Measurements from ENCODE around the gene GIGYF1.
"Not testable (repeated sequence)": the region's sequence is repeated elsewhere in the genome, so short reads cannot be mapped to it uniquely, and the experiment has no call there.

GIGYF1 gene

GRCh38 chr7:100726996-100727761 lies 33.1 kb upstream of the GIGYF1 start:
- no peak for TF ChIP-seq CTCF (conservative IDR thresholded peaks at IDR 0.05)
- no peak overlapping the region for H3K27ac ChIP-seq

- H3K27ac ChIP-seq: not testable (repeated sequence)
Observed at GRCh38 chr7:100724364-100724763, 30.3 kb upstream of the GIGYF1 start.

DNA sequence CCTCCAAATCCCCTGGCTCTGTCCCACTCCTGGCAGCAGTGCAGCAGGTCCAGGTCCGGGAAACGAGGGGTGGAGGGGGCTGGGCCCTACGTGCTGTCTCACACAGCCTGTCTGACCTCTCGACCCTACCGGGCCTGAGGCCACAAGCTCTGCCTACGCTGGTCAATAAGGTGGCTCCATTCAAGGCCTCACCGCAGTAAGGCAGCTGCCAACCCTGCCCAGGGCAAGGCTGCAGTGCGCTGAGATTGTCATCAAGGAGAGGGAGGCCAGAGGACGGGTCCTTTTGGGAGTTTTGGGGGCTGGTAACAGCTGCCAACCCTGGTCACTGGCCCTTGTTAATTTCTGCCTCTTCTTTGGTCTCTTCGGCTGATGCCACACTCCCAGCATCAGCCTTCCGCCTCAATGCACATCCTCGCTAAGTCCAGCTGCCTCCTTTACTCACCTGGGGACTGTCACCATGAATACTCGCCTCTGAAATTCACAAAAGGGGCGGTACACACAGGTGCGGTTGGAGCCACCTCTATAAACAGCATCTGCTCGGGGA lies 29.8 kb upstream of the GIGYF1 start:
- no peak for TF ChIP-seq CTCF (conservative IDR thresholded peaks at IDR 0.05)
- H3K27ac ChIP-seq: no peak overlapping the region

DNA sequence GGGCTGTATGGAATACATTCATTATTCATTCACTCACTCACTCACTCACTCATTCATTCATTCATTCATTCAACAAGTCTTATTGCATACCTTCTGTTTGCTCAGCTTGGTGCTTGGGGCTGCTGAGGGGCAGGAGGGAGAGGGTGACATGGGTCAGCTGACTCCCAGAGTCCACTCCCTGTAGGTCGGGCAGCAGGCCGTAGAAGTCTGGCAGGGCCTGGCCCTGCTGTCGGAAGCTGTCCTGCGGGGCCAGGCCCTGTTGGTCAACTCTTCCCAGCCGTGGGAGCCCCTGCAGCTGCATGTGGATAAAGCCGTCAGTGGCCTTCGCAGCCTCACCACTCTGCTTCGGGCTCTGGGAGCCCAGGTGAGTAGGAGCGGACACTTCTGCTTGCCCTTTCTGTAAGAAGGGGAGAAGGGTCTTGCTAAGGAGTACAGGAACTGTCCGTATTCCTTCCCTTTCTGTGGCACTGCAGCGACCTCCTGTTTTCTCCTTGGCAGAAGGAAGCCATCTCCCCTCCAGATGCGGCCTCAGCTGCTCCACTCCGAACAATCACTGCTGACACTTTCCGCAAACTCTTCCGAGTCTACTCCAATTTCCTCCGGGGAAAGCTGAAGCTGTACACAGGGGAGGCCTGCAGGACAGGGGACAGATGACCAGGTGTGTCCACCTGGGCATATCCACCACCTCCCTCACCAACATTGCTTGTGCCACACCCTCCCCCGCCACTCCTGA lies 28.6 kb upstream of the GIGYF1 start:
- TF ChIP-seq CTCF (conservative IDR thresholded peaks at IDR 0.05): no peak

DNA sequence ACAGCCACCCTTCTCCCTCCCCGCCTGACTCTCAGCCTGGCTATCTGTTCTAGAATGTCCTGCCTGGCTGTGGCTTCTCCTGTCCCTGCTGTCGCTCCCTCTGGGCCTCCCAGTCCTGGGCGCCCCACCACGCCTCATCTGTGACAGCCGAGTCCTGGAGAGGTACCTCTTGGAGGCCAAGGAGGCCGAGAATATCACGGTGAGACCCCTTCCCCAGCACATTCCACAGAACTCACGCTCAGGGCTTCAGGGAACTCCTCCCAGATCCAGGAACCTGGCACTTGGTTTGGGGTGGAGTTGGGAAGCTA lies 27.4 kb upstream of the GIGYF1 start:
- TF ChIP-seq CTCF (conservative IDR thresholded peaks at IDR 0.05): no peak
- no peak overlapping the region for H3K27ac ChIP-seq

More for the DNA sequence above, 28.6 kb upstream of the GIGYF1 start:
- no peak overlapping the region for H3K27ac ChIP-seq

- TF ChIP-seq CTCF (conservative IDR thresholded peaks at IDR 0.05): no peak
- no peak overlapping the region for H3K27ac ChIP-seq
Observed at GRCh38 chr7:100720671-100721504, 26.8 kb upstream of the GIGYF1 start.

DNA sequence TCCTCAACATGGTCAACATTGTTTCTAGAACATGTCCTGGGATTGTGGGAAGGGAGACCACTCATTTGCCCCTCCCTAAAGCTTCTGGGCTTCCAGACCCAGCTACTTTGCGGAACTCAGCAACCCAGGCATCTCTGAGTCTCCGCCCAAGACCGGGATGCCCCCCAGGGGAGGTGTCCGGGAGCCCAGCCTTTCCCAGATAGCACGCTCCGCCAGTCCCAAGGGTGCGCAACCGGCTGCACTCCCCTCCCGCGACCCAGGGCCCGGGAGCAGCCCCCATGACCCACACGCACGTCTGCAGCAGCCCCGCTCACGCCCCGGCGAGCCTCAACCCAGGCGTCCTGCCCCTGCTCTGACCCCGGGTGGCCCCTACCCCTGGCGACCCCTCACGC lies 26.2 kb upstream of the GIGYF1 start, which contains the start of gene EPO:
TSS of gene EPO (plus strand) at position 190 of the 392 bp plus-strand sequence. CDS start 513 bp downstream, outside the sequence.
- H3K27ac ChIP-seq: no peak within 1 kb of the TSS
- no peak for TF ChIP-seq CTCF (conservative IDR thresholded peaks at IDR 0.05)
